Adrenal gland (tissue), 12 donors: ENCODE data around the gene B4GALNT3. TPM values are rescaled to one million over a fixed set of nuclear protein-coding genes. Genes with fewer than 3 reads are reported as not detected.

Experiments used
- DNase-seq, 7 donors: peaks; one replicate each; pipeline ENCODE4 v3.0.0-alpha.2; 2019 to 2020
- H3K27ac ChIP-seq, 5 donors: fragments of 200-600 bp; sonication (generic) in 4 of 5; 1 replicate in 3 of 5; 2 replicates in 2 of 5; pipeline versions ENCODE4 v1.5.1 to v1.8.0; 2016 to 2020; ENCODE audit warnings: mild to moderate bottlenecking in 1 of 5
- H3K27me3 ChIP-seq: fragments of 200-600 bp; 2 replicates; pipeline ENCODE4 v1.8.0; 2021
- H3K36me3 ChIP-seq, 2 donors: fragments of 200-600 bp; replicated peaks in 1 of 2; 1 replicate in 1 of 2; 2 replicates in 1 of 2; pipeline versions ENCODE4 v1.5.1 to v1.8.0; 2018 to 2022
- H3K4me1 ChIP-seq, 2 donors: fragments of 200-600 bp; replicated peaks in 1 of 2; 1 replicate in 1 of 2; 2 replicates in 1 of 2; pipeline versions ENCODE4 v1.5.1 to v1.8.0; 2018 to 2021
- H3K4me3 ChIP-seq, 4 donors: fragments of 200-600 bp; sonication (generic) in 3 of 4; one replicate each; pipeline ENCODE4 v1.5.1; 2016 to 2018
- H3K9me3 ChIP-seq, 3 donors: fragments of 200-600 bp; sonication (generic) in 1 of 3; replicated peaks in 1 of 3; 1 replicate in 2 of 3; 2 replicates in 1 of 3; pipeline versions ENCODE4 v1.5.1 to v1.8.0; 2016 to 2021
- POLR2A ChIP-seq, 2 donors: fragments of 450-650 bp; IDR thresholded peaks; one replicate each; pipeline ENCODE4 v1.6.1; 2017; ENCODE audit warnings: antibody characterized with exemption in 2 of 2, mild to moderate bottlenecking in 2 of 2, moderate library complexity in 1 of 2
- WGBS, 4 donors: extraction: QIAGEN DNeasy Blood & Tissue Kit in 2 of 4; methylation state at CpG; one replicate each; pipeline versions ENCODE4 v1.1.5 to v1.1.7; 2013 to 2017; 5-methylcytosine and 5-hydroxymethylcytosine counted together
- intact Hi-C, 2 donors: fragments of 100-400 bp; cut with DNase I; formaldehyde crosslinking; loops; one replicate each; pipeline versions ENCODE4 v1.14.1 to v1.15.0; 2022 to 2023
- polyA plus RNA-seq, 3 donors: library from polyadenylated mRNA; stranded (reverse); fragments of 200-250 nt in 2 of 3; fragments of 350-450 nt in 1 of 3; fragmentation: Illumina TruSeq in 1 of 3; extraction: RNeasy Lipid Tissue Mini Kit (QIAGEN cat#74804) in 1 of 3; gene quantifications; one replicate each; pipeline ENCODE4 v1.2.3, GENCODE V29; 2013 to 2014
- total RNA-seq, 9 donors: library from RNA; depleted of rRNA in 4 of 9; stranded (reverse); fragments of >200 nt in 4 of 9; fragments of 120-200 nt in 1 of 9; fragmentation: NEBNext Ultra II Directional in 1 of 9; extraction: Animal tissue kit (Norgen Biotek cat#: 25700) in 1 of 9; gene quantifications; one replicate each; pipeline versions ENCODE4 v1.1.0 to v1.2.4, GENCODE V29; 2013 to 2023
- TF ChIP-seq, protein P1 (sequence below), 6 experiments: fragments of 450-650 bp in 4 of 6; fragments of 200-600 bp in 2 of 6; sonication (generic) in 1 of 6; IDR thresholded peaks; 1 replicate in 5 of 6; 2 replicates in 1 of 6; pipeline versions ENCODE4 v1.5.1 to v1.8.0; 2016 to 2021; ENCODE audit warnings: antibody characterized with exemption in 6 of 6, mild to moderate bottlenecking in 2 of 6, moderate library complexity in 1 of 6
- donor health status: healthy with polysubstance abuse.
- donor health status: Bipolar disorder and iron deficiency.
- donor health status: DM: yes; HTN: yes; CAD: no.
- donor health status: DM: no; HTN: no; CAD: no.
- donor health status: DM: no; HTN: no; CAD: no.
- donor health status: DM: yes; HTN: yes; CAD: no.

The B4GALNT3 gene
- total and polyA plus RNA-seq, 12 donors = 3.1 to 43.1 (median 28.5) TPM

DNA sequence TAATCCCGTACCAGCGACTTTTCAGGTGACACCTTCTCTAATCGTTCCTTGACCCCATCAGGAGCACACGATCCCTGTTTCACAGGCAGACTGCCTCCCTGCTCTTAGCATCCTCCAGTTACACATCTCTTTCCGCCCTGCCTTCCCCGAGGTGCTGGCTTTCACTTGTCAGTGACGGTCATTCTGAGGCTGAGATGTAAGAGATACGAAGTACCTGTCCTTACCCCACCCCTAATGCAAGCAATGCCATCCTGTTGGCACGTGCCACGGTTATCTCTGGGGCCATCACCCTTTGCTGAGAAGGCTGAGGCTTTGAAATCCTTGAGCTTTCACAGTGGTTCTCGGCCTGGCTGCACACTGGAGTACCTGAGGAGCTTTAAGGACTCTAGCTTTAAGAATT lies 24.4 kb downstream of the B4GALNT3 start:
- intact Hi-C loops = no loop called here
- 82 to 89% (median 85%) methylated on average over 11 of the region's 11 CpGs for WGBS, 4 donors
- Histone ChIP-seq H3K27me3 (no peaks in the 10 kb centered on the region), H3K4me3 (no peak overlapping the region), H3K36me3 (no peaks in the 10 kb centered on the region), H3K27ac (no peak overlapping the region), H3K9me3 (no peaks in the 10 kb centered on the region), H3K4me1 (peaks cover 0 to 13% of the 10 kb centered on the region in 2 donors)
- peak in 1 of 7 donors; percentile 7 for DNase-seq
- TF ChIP-seq, protein P1, sequence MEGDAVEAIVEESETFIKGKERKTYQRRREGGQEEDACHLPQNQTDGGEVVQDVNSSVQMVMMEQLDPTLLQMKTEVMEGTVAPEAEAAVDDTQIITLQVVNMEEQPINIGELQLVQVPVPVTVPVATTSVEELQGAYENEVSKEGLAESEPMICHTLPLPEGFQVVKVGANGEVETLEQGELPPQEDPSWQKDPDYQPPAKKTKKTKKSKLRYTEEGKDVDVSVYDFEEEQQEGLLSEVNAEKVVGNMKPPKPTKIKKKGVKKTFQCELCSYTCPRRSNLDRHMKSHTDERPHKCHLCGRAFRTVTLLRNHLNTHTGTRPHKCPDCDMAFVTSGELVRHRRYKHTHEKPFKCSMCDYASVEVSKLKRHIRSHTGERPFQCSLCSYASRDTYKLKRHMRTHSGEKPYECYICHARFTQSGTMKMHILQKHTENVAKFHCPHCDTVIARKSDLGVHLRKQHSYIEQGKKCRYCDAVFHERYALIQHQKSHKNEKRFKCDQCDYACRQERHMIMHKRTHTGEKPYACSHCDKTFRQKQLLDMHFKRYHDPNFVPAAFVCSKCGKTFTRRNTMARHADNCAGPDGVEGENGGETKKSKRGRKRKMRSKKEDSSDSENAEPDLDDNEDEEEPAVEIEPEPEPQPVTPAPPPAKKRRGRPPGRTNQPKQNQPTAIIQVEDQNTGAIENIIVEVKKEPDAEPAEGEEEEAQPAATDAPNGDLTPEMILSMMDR (IDR thresholded peaks at IDR 0.05) = no peak
- TF ChIP-seq POLR2A (IDR thresholded peaks at IDR 0.05) = no peak

DNA sequence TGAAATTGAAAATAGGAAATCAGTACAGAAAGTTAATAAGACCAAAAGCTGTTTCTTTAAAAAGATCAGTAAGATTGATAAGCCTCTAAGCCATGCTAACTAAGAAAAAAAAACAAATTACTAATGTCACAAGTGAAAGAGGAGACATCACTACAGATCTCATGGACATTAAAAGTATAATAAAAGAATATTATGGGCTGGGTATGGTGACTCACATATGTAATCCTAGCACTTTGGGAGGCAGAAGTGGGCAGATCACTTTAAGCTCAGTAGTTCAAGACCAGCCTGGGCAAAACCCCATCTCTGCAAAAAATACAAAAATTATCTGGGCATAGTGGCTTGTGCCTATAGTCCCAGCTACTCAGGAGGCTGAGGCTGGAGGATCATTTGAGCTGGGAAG lies 30.5 kb downstream of the B4GALNT3 start:
- H3K36me3 ChIP-seq = no peaks in the 10 kb centered on the region
- no peaks in the 10 kb centered on the region for H3K9me3 ChIP-seq
- H3K27me3 ChIP-seq = no peaks in the 10 kb centered on the region
- DNase-seq = no peak
- intact Hi-C loops = no loop called here
- no peak for TF ChIP-seq POLR2A (IDR thresholded peaks at IDR 0.05)
- TF ChIP-seq, protein P1 (IDR thresholded peaks at IDR 0.05) = no peak
- H3K4me1 ChIP-seq = no peaks in the 10 kb centered on the region
- no peak overlapping the region for H3K4me3 ChIP-seq
- H3K27ac ChIP-seq = no peak overlapping the region

DNA sequence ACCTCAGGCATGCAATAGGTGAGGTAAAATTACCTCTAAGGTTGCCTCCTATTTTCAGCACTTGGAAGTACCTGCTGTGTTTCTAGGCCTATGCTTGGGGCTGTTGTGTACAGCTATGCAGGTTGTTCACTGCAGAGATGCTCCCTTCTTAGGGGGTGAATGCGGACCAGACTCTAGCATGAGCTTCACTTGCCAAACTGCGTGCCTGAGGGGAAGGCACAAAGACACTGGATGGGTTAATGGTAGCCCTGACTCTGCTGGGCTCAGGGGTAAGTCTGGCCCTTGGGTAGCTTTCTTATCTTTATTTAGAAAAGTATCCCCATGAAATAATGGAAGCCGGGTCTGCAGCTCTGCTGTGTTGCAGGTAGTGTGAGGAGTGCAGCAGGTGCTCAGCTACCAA lies 35.7 kb downstream of the B4GALNT3 start:
- no peaks in the 10 kb centered on the region for H3K36me3 ChIP-seq
- H3K27me3 ChIP-seq = no peaks in the 10 kb centered on the region
- no peaks in the 10 kb centered on the region for H3K9me3 ChIP-seq
- no peak overlapping the region for H3K27ac ChIP-seq
- TF ChIP-seq, protein P1 (IDR thresholded peaks at IDR 0.05) = no peak
- no peak for TF ChIP-seq POLR2A (IDR thresholded peaks at IDR 0.05)
- no peak for DNase-seq
- H3K4me1 ChIP-seq = no peaks in the 10 kb centered on the region
- no peak overlapping the region for H3K4me3 ChIP-seq
- intact Hi-C loops = no loop called here
- 92 to 98% (median 97%) methylated on average over 1 to 3 of the region's 3 CpGs for WGBS, 4 donors

DNA sequence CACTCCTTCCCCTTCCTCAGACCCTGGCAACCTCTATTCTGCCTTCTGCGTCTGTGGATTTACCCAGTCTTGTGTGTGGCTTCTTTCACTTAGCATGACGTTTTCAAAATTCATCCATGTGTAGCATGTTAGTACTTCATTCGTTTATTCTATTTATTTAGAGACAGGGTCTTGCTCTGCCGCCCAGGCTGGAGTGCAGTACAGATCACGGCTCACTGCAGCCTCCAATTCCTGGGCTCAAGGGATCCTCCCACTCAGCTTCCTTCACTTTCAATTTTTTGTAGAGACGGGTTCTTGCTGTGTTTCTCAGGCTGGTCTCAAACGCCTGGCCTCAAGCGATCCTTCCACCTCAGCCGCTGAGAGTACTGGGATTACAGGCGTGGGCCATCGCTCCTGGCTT lies 37.0 kb downstream of the B4GALNT3 start:
- no peak overlapping the region for H3K27ac ChIP-seq
- 91 to 97% (median 92%) methylated on average over 11 of the region's 11 CpGs for WGBS, 4 donors

More for the DNA sequence above, 37.0 kb downstream of the B4GALNT3 start:
- Histone ChIP-seq H3K27me3 (no peaks in the 10 kb centered on the region), H3K36me3 (no peaks in the 10 kb centered on the region), H3K4me3 (no peak overlapping the region), H3K9me3 (no peaks in the 10 kb centered on the region), H3K4me1 (no peaks in the 10 kb centered on the region)
- intact Hi-C loops = no loop called here
- peak in 1 of 7 donors; percentile 3 for DNase-seq
- no peak for TF ChIP-seq POLR2A (IDR thresholded peaks at IDR 0.05)
- TF ChIP-seq, protein P1 (IDR thresholded peaks at IDR 0.05) = no peak
